EH (cell line): ENCODE results near the gene ING5.
A peak's percentile ranks its signal among the peaks of the same experiment; 100 is the strongest.

Experiments
- DNase-seq: peaks from one replicate; pipeline ENCODE4 v3.0.0-alpha.2; 2015; ENCODE audit warnings: low read depth

The ING5 gene

GRCh38 chr2:241706537-241706936 lies 4.7 kb downstream of the ING5 start:
- DNase-seq = no peak

- DNase-seq = no peak
Observed at GRCh38 chr2:241708879-241709278, 7.0 kb downstream of the ING5 start.

DNA sequence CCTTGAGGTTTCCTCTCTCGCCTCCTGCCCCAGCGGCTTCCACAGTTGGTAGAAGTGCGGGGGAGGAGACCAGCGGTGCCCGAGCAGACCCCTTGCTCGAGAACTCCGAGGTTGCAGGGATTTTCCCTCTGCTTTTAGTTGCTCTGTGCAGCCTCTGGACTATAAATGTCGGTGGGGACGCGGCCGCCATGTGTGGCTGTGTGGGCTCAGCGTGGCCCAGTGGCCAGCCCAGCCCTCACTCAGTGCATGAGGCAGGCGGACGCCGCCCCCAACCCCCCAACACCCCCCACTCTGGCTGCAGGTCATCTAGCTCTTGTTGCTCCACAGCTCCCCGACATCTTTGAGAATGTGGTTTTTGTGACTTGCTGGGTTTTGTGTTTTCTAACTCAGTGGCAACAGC lies 17.3 kb downstream of the ING5 start:
- DNase-seq = no peak

DNA sequence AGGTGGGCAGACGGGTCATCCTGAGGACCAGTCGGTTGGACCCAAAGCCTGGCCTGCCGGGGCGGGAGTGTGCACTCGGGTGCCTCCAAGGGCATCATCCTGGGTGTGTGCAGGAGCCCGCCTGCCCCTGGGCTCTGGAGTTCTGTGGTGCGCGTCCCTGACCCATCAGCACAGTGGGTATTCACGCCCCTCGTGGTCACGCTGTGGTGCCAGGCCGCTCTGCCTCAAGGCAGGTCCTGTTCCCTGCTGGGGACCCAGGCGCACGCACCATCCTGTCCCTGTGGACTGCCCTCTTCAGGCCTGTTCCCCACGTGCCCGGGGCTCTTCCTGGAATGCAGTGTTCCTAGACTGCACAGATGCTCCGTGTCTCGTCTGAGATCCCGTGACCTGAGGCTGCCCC lies 18.3 kb downstream of the ING5 start:
- DNase-seq = no peak

- DNase-seq = no peak
Observed at GRCh38 chr2:241720560-241720959, 18.7 kb downstream of the ING5 start.

DNA sequence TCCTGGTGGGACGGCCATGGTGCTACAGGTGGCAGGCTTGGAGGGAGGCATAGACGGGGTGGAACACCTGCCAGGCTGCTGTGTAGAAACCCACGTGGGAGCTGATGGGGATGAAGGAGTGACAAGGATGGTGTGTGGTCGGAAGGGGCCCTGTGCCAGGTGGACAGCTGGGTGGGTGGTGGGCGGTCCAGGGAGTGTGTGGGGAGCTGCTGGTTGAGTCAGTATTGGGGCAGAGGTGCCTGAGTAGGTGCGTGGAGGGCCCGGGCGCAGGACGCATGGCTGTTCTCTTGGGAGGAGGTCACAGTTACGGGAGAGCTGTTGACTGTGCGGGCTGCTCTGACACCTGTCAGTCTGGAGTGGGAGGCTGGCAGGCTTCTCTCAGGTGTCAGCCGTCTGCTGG lies 20.0 kb downstream of the ING5 start:
- DNase-seq = no peak

DNA sequence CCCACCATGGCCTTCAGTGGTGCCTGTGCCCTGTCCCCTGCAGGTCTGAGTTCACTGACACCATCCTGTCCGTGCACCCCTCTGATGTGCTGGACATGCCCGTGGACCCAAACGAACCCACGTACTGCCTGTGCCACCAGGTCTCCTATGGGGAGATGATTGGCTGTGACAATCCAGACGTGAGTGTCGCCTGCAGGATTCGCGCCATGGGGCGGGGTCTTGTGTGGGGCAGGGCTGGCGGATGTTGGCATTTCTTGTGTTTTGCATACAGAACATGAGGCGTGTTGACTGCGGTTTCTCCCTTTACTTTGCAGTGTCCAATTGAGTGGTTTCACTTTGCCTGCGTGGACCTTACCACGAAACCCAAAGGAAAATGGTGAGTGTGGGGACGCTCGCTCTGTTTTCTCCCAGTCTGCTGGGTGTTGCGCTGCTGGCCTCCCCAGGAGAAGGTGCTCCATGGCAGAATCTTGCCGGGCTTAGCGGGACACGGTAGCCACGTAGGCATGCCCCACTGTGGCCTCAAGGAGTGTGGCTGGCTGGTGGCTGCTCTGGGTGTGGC lies 21.1 kb downstream of the ING5 start:
- DNase-seq = no peak

- no peak for DNase-seq
Observed at GRCh38 chr2:241724259-241724974, 22.6 kb downstream of the ING5 start.

GRCh38 chr2:241724975-241725870 lies 23.4 kb downstream of the ING5 start:
- no peak for DNase-seq

GRCh38 chr2:241726459-241726858 lies 24.6 kb downstream of the ING5 start:
- DNase-seq = no peak

DNA sequence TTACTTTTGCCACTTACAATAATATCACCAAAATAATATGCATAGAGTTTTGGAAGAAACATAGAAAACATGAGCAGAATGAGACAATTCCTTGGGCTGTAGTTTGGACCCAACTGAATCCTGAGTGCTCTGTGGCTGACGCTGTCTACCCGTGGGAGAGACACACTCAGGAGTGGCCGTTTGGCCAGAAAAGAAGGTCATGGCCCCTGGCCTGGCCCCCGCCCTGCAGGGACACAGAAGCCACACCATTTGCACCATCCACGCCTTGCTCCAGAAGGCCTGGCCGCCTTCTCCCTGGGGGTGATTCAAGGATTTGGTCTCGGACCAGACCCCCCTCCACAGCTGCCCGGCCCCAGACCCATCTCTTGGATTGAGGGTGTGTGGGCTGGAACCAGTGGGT lies 26.2 kb downstream of the ING5 start:
- no peak for DNase-seq

DNA sequence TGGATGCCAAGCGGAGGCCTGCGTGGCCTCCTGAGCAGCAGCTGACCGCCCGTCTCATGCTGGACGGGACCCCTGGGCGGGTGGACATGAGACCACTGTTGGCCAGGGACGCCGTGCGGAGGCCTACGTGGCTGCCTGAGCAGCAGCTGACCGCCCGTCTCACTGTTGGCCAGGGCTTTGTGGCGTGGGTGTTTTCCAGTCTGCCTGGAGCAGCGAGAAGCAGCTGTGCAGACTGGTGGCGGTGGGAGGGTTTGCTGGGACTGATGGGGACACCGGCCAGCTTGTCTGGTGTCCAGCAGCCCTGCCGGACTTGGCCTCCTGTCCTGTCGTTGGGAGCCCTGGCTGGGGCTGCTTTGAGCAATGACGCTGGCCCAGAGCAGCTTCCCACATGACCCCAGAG lies 26.8 kb downstream of the ING5 start:
- DNase-seq = no peak

DNA sequence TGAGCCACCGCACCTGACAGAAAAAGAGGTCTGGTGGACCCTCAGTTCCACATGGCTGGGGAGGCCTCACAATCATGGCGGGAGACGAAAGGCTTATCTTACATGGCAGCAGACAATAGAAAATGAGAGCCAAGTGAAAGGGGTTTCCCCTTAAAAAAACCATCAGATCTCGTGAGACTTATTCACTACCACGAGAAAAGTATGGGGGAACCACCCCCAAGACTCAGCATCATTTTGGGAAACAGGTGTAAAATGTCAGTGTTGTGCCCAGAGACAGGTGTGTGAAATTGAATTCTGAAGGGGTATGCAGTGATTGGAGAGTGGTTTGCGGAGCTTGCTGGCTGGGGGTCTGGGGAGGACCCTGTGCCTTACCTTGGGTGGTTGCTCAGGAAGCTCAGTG lies 28.0 kb downstream of the ING5 start:
- DNase-seq = no peak

DNA sequence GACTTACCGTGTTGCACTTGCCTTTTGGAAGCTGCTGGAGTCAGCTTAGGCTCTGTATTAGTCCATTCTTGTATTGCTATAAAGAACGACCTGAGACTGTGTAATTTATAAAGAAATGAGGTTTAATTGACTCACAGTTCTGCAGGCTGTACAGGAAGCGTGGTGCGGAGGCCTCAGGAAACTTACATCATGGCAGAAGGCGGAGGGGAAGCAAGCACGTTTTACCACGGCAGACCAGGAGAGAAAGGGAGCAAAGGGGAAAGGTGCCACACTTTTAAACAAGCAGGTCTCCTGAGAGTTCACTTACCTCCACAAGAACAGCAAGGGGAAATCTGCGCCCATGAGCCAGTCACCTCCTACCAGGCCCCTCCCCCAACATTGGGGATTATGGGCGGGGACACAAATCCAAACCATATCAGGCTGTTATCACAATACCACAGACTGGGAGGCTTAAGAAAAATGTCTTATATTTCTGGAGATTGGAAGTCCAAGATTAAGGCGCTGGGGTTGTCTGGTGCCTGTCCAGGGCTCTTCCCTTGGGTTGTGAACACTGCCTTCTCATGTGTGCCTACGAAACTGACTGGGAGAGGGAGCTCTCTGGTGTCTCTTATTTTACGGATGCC lies 28.9 kb downstream of the ING5 start:
- no peak for DNase-seq

- peak; percentile 48 for DNase-seq
Observed at GRCh38 chr2:241732513-241733186, 30.8 kb downstream of the ING5 start.

DNA sequence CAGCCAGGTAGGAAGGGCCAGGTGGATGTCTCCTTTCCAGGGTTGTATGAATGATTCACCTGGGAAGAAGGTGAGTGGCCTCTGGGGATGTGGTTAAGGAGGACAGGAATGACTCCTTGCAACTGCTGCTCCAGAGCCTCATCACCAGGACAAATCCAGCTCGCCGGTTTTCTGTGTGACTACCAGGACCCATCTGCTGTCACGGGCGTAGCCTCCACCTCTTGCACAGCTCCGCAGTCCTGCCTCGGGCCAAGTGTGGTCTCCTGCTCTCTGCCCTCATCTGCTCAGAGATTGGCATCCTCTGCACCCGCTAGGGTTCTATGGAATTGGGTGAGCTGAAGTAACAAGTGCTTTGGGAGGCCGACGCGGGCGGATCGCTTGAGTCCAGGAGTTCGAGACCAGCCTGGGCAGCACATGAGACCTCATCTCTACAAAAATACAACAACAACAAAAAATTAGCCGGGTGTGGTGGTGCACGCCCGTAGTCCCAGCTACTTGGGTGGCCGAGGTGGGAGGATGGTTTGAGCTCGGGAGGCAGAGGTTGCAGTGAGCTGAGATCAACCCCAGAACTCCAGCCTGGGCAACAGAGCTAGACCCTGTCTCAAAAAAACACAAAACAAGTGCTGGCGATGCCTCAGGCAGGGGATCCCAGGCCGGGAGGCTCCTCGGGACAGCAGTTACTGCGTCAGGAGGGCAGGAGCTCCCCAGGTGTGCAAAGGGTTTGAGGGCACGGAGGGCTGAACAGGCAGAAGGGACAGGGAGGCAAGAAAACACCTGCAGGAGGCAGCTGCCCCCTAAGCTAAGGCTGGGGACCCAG lies 31.8 kb downstream of the ING5 start:
- no peak for DNase-seq

GRCh38 chr2:241734208-241734466 lies 32.3 kb downstream of the ING5 start:
- no peak for DNase-seq

DNA sequence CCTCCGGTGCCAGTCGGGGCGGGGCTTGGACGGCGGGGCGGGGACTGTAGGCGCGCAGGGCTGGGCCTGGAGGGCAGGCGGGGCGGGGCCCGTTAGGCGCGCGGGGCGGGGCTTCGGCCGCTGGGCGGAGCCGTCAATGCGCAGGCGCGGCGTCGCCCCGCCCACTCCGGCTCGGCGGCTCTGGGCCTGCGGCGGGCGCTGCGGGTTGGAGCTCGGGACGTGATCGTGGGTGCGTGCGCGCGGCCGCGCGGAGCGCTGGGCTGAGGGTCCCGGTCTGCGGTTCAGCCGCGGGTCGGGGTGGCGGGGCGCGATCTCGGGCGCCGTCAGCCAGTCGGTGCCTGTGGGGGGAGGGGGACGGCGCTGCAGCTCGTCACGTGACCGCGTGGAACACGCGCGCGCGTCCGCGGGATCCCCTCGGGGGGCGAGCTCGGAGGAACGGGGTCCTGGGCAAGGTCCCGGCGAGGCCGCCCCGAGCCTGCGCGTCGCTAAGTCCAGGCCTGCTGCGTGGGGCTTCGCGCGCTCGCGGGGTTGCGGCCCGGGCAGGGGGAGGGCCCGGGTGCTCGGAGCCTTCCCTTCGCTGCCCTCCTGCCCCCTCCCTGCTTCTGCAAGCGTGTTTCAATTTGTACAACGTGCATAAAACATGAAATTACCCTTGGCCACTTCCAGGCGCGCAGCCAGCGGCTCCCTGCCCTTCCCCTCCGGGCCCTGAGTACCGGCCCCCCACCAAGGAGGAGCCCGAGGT lies 32.8 kb downstream of the ING5 start, which contains the start of gene D2HGDH:
Gene D2HGDH, plus strand, starts transcription at position 164 of the 742 bp plus-strand sequence. CDS start 595 bp downstream, outside the sequence.
- DNase-seq = peak; percentile 88

DNA sequence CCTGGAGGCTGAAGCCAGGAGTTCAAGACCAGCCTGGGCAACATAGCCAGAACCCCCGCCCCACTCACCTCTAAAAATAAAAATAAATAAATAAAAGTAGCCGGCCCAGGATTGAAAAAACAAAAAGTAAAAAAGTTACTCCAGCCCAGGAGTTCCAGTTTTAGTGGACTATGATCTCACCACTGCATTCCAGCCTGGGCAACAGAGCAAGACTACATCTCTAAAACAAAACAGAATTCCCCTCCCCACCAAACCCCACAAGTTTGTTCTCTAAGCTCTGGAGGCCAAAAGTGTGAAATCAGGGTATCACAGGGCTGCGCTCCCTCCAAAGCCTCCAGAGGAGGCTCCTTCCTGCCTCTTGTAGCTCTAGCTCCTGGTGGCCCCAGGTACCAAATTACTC lies 34.3 kb downstream of the ING5 start:
- peak; percentile 17 for DNase-seq

DNA sequence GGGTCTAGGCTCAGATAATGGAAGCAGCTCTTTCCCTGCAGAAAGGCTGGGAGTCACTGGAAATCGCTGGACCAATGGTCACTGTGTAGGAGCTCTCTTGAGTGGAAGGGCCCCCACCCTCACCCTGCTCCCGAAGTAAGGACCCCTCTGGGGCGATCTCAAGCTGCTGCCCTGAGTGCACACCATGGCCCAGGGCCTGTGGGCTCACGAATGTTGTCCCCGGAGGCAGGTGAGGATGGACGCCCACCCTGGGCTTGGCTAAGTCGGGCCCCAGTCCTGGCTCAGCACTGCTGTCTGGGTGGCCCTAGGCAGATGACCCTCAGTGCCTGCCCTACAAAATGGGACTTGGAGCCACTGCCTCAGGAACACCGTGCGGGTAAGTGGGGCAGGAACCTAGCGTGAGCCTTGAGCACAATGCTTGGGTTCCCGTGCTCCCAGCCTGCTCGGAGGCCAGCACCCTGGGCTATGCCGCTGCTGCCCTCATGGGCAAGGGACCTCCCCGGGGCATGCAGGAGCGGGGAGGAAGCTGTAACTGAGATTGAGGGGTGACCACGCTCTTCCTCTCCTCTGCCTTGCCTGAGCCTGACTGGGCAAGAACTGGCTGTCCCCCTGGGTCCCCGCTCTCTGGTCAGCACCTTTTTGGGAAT lies 36.3 kb downstream of the ING5 start:
- DNase-seq = no peak
